ENCODE measurements around the gene RNASE8.

The RNASE8 gene

DNA sequence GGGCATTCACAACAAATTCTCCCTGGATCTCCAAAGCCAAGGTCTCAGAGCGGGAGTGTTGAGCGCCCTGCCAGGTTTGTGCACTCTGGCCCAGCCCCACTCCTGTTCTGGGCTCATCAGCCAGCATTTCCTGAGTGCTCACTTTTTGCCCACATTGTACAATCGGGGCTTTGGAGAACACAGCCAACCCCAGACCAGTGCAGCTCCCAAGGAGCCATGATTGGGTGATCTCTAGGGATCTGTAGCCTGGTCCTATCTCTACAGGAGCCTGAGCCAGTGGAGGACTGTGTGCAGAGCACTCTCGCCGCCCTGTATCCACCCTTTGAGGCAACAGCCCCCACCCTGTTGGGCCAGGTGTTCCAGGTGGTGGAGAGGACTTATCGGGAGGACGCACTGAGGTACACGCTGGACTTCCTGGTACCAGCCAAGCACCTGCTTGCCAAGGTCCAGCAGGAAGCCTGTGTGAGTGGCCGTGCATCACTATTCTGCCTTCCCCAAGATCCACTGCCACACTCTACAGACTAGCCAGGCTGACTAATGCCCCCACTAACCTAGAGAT is 15.2 kb downstream of the RNASE8 start:
- DNase-seq (ENCODE audit: low spot score): no peak

GRCh38 chr14:21073921-21074320 is 16.3 kb downstream of the RNASE8 start:
- no peak for DNase-seq (ENCODE audit: low spot score)

GRCh38 chr14:21074398-21075272 is 17.0 kb downstream of the RNASE8 start:
- no peak for DNase-seq (ENCODE audit: low spot score)

- DNase-seq (ENCODE audit: low spot score): no peak
Observed at GRCh38 chr14:21075719-21076437, 18.3 kb downstream of the RNASE8 start.

DNA sequence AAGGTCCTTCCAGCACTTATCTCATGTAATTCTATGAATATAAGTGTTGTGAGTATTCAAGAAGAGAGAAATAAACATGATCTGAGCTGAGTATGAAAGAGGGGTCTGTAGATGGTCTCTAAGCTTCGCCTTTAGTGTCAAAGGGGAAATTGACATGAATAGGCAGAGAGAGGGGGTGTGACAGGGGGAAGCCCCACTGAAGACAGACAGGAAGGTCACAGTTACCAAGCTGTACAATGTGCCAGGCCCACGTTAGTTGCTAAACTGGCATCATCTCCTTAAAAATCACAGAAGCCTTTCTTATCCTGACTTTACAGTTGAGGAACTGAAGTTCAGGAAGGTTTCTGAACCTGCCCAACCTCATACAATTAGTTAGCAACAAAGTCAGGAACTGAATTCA is 20.1 kb downstream of the RNASE8 start:
- DNase-seq (ENCODE audit: low spot score): no peak

DNA sequence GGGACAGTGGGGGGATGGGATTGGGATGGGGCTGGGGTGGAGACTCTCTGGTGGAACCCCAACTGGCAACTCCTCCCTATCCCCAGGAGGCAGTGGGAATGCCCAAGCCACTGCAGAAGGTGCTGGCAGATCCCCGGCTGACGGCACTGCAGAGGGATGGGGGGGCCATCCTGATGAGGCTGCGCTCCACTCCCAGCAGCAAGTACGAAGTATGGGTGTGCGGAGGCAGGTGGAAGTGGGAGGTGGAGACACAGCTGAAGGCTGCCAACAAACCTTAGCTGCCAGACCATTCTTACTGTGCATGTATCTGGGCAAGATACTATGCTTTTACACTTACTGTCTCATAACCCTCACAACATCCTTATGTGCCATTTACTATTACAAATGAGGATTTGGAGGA is 20.7 kb downstream of the RNASE8 start:
- no peak for DNase-seq (ENCODE audit: low spot score)

DNA sequence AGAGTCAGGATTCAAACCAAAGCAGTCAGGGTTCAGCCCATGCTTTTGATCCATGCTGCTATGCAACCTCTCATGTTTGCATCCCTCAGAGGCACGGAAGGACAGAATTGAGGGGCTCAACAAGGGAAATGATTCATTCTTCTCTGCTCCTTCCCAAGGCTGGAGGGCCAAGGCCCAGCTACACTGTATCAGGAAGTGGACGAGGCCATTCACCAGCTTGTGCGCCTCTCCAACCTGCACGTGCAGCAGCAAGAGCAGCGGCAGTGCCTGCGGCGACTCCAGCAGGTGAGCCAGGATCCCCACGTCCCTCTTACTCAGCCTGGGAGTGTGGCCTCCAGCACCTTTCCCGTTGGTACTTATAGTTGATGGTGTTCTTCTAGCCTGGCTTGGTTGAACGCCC is 21.1 kb downstream of the RNASE8 start:
- no peak for DNase-seq (ENCODE audit: low spot score)

DNA sequence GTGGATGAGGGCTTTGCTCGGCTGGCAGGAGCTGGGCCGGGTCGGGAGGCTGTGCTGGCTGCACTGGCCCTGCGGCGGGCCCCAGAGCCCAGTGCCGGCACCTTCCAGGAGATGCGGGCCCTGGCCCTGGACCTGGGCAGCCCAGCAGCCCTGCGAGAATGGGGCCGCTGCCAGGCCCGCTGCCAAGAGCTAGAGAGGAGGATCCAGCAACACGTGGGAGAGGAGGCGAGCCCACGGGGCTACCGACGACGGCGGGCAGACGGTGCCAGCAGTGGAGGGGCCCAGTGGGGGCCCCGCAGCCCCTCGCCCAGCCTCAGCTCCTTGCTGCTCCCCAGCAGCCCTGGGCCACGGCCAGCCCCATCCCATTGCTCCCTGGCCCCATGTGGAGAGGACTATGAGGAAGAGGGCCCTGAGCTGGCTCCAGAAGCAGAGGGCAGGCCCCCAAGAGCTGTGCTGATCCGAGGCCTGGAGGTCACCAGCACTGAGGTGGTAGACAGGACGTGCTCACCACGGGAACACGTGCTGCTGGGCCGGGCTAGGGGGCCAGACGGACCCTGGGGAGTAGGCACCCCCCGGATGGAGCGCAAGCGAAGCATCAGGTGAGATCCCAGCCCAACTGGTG is 24.0 kb downstream of the RNASE8 start:
- no peak for DNase-seq (ENCODE audit: low spot score)

DNA sequence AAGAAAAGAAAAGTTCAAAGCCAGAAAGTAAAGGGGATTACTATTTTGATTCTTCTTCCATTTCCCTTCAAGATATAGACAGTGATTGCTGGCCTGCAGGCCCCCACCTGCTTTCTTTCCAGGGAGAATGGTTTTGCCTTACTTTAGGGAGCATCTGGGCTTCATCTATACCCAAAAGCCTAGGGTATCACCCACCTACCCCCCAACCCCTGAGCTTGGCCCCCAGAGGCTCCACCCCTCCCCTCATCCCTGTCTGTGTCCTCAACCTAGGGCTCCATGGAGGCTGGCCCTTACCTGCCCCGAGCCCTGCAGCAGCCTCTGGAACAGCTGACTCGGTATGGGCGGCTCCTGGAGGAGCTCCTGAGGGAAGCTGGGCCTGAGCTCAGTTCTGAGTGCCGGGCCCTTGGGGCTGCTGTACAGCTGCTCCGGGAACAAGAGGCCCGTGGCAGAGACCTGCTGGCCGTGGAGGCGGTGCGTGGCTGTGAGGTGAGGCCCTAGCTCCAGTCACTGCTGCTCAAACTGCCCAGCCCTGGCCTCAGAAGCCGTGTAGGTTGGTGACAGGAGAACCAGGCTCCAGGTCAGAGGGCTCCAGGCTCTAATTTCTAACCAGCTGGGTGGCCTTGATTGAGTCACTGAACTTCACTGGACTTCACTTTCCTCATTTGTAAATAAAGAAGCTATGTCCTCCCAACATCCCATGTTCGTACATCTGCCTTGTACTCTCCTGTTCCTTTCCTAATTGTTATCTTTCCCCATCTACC is 26.1 kb downstream of the RNASE8 start:
- DNase-seq (ENCODE audit: low spot score): no peak

DNA sequence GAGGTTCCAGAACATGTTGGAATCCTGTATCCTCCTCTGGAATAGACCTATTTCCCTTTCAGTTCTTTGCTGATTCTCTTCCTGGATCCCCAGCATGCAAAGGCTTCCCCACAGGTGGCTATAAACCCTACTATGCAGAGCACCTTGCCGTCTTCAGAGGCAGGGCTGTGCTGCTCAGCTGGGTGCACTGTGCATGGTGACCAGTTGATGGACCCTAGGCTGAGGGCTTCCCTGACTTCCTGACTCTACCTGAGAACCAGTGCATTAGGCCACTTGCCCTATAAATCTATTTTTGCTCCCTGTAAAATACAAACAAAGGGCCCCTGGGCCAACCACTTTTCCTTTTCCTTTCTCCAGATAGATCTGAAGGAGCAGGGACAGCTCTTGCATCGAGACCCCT is 26.8 kb downstream of the RNASE8 start:
- no peak for DNase-seq (ENCODE audit: low spot score)

- DNase-seq (ENCODE audit: low spot score): no peak
Observed at GRCh38 chr14:21084998-21085853, 27.6 kb downstream of the RNASE8 start.

GRCh38 chr14:21086908-21087293 is 29.3 kb downstream of the RNASE8 start:
- DNase-seq (ENCODE audit: low spot score): no peak

DNA sequence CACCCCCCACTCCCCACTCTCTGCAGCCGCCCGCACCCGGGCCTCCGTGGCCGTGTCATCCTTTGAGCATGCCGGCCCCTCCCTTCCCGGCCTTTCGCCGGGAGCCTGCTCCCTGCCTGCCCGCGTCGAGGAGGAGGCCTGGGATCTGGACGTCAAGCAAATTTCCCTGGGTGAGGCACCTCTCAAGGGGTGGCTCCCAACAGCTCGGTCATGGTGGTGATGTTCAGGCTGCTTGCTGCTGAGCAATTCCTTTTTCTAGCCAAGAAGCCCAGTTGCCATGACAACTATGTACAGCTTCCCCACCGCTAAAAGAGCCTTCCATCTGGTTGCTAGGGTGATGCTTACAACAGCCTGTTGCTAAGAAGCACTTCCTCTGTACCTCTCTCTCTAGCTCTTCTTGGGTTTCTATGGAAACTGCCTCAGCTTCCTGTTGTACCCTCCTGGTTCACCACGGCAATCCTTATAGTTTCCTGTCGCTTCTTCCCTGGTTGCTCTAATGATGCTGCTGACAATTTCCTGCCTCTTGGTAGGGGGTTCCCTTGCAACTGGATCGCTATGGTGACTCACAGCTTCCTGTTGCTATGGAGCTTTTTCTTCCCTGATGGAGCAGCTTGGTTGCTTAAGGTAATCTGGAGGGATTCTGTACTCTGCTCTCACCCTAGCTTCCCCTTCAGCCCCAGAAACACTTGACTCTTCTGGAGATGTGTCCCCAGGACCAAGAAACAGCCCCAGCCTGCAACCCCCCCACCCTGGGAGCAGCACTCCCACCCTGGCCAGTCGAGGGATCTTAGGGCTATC is 29.9 kb downstream of the RNASE8 start:
- DNase-seq (ENCODE audit: low spot score): peak; percentile 79

- no peak for DNase-seq (ENCODE audit: low spot score)
Observed at GRCh38 chr14:21088687-21089086, 31.1 kb downstream of the RNASE8 start.

- DNase-seq (ENCODE audit: low spot score): no peak
Observed at GRCh38 chr14:21089271-21089670, 31.6 kb downstream of the RNASE8 start.

GRCh38 chr14:21089877-21090193 is 32.2 kb downstream of the RNASE8 start:
- no peak for DNase-seq (ENCODE audit: low spot score)

DNA sequence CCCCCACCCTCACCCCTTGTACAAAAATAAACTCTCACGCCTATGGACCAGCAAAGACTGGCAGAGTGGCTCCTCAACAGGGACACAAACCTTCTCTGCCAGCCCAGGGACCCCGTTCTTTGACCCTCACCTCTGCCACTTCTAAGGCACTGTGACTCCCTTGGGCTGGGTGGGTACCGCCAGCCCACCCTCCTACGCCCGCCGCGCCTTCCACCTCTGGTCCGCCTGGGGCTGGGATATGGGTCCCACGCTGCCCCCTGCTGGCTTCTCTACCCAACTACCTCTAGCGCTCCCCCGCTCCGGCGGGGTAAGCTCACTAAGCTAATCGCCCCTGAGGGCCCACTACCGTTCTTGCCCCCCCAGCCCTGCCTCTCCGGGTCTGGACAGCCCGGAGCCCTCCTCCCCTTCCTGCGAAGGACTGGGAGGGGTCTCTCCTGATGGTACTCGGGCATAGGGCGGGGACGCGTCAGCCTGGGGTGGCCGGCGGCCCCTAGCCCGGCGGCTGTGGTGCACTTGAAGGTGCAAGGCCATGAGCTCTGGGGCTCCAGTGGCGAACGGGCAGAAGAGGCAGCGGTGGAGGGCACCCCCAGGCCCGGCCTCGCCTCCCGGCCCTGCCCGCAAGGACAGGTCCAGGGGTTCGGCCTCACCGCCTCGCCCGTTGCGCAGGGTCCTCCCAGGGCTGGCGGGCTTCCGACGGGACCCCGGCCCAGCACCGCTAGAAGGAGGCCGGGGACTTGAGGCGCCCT is 32.7 kb downstream of the RNASE8 start:
- no peak for DNase-seq (ENCODE audit: low spot score)

GRCh38 chr14:21090940-21091663 is 33.5 kb downstream of the RNASE8 start:
- DNase-seq (ENCODE audit: low spot score): no peak

DNA sequence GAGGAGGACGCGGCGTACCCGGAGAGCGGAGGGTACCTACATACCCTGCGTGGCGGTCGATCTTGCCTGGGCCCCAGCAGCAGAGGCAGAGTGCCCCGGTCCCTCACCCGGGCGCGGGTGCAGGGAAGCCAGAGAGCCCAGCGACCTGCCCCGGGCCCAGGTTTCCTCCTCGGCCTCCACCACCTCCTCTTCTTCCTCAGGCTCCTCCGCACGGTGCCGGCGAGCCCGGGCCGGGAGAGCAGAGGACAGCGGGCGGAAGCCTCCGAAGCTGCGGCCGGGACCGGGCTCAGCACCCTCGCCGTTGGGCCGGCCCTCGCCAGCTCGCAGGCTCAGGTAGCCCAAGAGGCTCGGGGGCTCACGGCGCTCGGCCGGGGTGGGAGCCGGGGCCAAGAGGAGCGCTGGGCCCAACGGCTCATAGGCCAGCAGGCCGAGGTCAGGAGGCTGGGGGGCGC is 34.2 kb downstream of the RNASE8 start:
- no peak for DNase-seq (ENCODE audit: low spot score)
